ENCODE measurements around the gene CDK14.
A peak's percentile ranks its signal among the peaks of the same experiment; 100 is the strongest.

Gene CDK14

GRCh38 chr7:90693939-90694338 is 97.8 kb downstream of the CDK14 start:
- H3K4me1 ChIP-seq: peaks cover 0 to 18% (median 1%) of the 10 kb centered on the region in 4 donors
- no peak overlapping the region for H3K4me3 ChIP-seq
- no peak for DNase-seq
- no peaks in the 10 kb centered on the region for H3K27me3 ChIP-seq
- intact Hi-C loops (cut with DNase I; ENCODE audit: low total_unique reads): no loop called here
- no peaks in the 10 kb centered on the region for H3K9me3 ChIP-seq
- no peak for TF ChIP-seq CTCF (IDR thresholded peaks at IDR 0.05)
- H3K27ac ChIP-seq: no peak overlapping the region
- no peaks in the 10 kb centered on the region for H3K36me3 ChIP-seq

GRCh38 chr7:90698616-90699015 is 102.5 kb downstream of the CDK14 start:
- no peak for DNase-seq
- Histone ChIP-seq H3K9me3 (no peaks in the 10 kb centered on the region), H3K27me3 (no peaks in the 10 kb centered on the region), H3K27ac (no peak overlapping the region), H3K4me3 (no peak overlapping the region), H3K4me1 (peaks cover 0 to 46% (median 7%) of the 10 kb centered on the region in 4 donors), H3K36me3 (no peaks in the 10 kb centered on the region)
- intact Hi-C loops (cut with DNase I; ENCODE audit: low total_unique reads): no loop called here
- no peak for TF ChIP-seq CTCF (IDR thresholded peaks at IDR 0.05)

GRCh38 chr7:90701021-90701420 is 104.9 kb downstream of the CDK14 start:
- Histone ChIP-seq H3K4me3 (peak overlapping the region; percentile 18 to 32), H3K27me3 (no peaks in the 10 kb centered on the region), H3K27ac (peak overlapping the region; percentile 23 to 55), H3K9me3 (no peaks in the 10 kb centered on the region), H3K4me1 (peaks cover 0 to 36% (median 9%) of the 10 kb centered on the region in 4 donors), H3K36me3 (no peaks in the 10 kb centered on the region)
- no peak for DNase-seq
- no peak for TF ChIP-seq CTCF (IDR thresholded peaks at IDR 0.05)
- intact Hi-C loops (cut with DNase I; ENCODE audit: low total_unique reads): no loop called here

- DNase-seq: no peak
- Histone ChIP-seq H3K27ac (peak overlapping the region in 1 of 2 donors; percentile 55), H3K4me3 (peak overlapping the region; percentile 18 to 32), H3K36me3 (no peaks in the 10 kb centered on the region), H3K4me1 (peaks cover 0 to 36% (median 9%) of the 10 kb centered on the region in 4 donors), H3K9me3 (no peaks in the 10 kb centered on the region), H3K27me3 (no peaks in the 10 kb centered on the region)
- no peak for TF ChIP-seq CTCF (IDR thresholded peaks at IDR 0.05)
- intact Hi-C loops (cut with DNase I; ENCODE audit: low total_unique reads): no loop called here
Measured at GRCh38 chr7:90701771-90702170, 105.7 kb downstream of the CDK14 start.

GRCh38 chr7:90705391-90706071 is 109.4 kb downstream of the CDK14 start:
- H3K9me3 ChIP-seq: no peaks in the 10 kb centered on the region
- no peak for DNase-seq
- intact Hi-C loops (cut with DNase I; ENCODE audit: low total_unique reads): no loop called here
- H3K36me3 ChIP-seq: no peaks in the 10 kb centered on the region
- no peak overlapping the region for H3K27ac ChIP-seq
- no peak overlapping the region for H3K4me3 ChIP-seq
- no peaks in the 10 kb centered on the region for H3K27me3 ChIP-seq
- no peak for TF ChIP-seq CTCF (IDR thresholded peaks at IDR 0.05)
- peaks cover 0 to 32% (median 17%) of the 10 kb centered on the region in 4 donors for H3K4me1 ChIP-seq

Data from tibial artery (tissue), 4 donors.